ENCODE data around the gene PHTF1. TPM values are rescaled to one million over a fixed set of nuclear protein-coding genes. Genes with fewer than 3 reads are reported as not detected.

The PHTF1 gene
- polyA plus RNA-seq, 1 donor from 2014 or later, result 46.1 TPM

DNA sequence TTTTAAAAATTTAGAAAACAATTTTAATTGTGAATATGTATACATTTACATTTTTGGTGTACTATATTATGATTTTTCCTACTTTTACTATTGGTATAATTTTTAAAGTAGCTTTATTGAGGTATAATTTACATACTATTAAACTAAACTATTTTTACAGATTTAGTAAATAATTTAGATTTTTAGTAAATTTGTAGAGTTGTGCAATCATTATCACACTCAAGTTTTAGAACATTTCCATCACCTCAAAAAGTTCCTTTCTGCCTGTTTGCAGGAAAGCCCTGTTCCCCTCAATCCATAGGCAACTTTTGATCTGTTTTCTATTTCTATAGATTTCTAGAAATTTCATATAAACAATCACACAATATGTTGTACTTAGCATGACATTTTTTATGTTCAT lies 8.2 kb downstream of the PHTF1 start:
- H3K4me3 ChIP-seq (ENCODE audit: low read length), result no peak overlapping the region
- no peak for TF ChIP-seq TAF1 (IDR thresholded peaks at IDR 0.05; ENCODE audit: low read depth)
- no peak for TF ChIP-seq REST (IDR thresholded peaks at IDR 0.05; ENCODE audit: borderline replicate concordance)
- TF ChIP-seq POLR2AphosphoS5 (IDR thresholded peaks at IDR 0.05), result no peak
- TF ChIP-seq EZH2 (IDR thresholded peaks at IDR 0.05; ENCODE audit: borderline replicate concordance, insufficient read depth, low read length, poor library complexity, severe bottlenecking), result no peak
- TF ChIP-seq EP300 (conservative IDR thresholded peaks at IDR 0.05; ENCODE audit: poor library complexity, severe bottlenecking), result no peak
- no peak for TF ChIP-seq MXI1 (conservative IDR thresholded peaks at IDR 0.05; ENCODE audit: poor library complexity, severe bottlenecking)
- TF ChIP-seq, protein P1, sequence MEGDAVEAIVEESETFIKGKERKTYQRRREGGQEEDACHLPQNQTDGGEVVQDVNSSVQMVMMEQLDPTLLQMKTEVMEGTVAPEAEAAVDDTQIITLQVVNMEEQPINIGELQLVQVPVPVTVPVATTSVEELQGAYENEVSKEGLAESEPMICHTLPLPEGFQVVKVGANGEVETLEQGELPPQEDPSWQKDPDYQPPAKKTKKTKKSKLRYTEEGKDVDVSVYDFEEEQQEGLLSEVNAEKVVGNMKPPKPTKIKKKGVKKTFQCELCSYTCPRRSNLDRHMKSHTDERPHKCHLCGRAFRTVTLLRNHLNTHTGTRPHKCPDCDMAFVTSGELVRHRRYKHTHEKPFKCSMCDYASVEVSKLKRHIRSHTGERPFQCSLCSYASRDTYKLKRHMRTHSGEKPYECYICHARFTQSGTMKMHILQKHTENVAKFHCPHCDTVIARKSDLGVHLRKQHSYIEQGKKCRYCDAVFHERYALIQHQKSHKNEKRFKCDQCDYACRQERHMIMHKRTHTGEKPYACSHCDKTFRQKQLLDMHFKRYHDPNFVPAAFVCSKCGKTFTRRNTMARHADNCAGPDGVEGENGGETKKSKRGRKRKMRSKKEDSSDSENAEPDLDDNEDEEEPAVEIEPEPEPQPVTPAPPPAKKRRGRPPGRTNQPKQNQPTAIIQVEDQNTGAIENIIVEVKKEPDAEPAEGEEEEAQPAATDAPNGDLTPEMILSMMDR (IDR thresholded peaks at IDR 0.05; ENCODE audit: poor library complexity, severe bottlenecking), result no peak
- no peak for TF ChIP-seq RAD21 (conservative IDR thresholded peaks at IDR 0.05)
- no peak for TF ChIP-seq SMC3 (conservative IDR thresholded peaks at IDR 0.05; ENCODE audit: poor library complexity)
- no peaks in the 10 kb centered on the region for H3F3A ChIP-seq (ENCODE audit: insufficient read depth, low read length, poor library complexity, severe bottlenecking)
- H3K79me2 ChIP-seq (replicated peaks; ENCODE audit: insufficient read depth, low read length), result peaks cover 33% of the 10 kb centered on the region
- H3K9me2 ChIP-seq (ENCODE audit: insufficient read depth, low read length), result no peaks in the 10 kb centered on the region
- H3K9me3 ChIP-seq (ENCODE audit: low read length), result no peaks in the 10 kb centered on the region
- H3K9ac ChIP-seq (ENCODE audit: low read length), result no peak overlapping the region
- no peaks in the 10 kb centered on the region for H4K20me1 ChIP-seq (ENCODE audit: insufficient read depth)
- H3K36me3 ChIP-seq (ENCODE audit: insufficient read depth, low read length), result peaks cover 3% of the 10 kb centered on the region
- H3K27me3 ChIP-seq (ENCODE audit: insufficient read depth, low read depth, low read length), result no peaks in the 10 kb centered on the region
- no peak overlapping the region for H3K27ac ChIP-seq (ENCODE audit: low read length)
- no peak overlapping the region for H3K4me2 ChIP-seq (ENCODE audit: low read length)
- no peak overlapping the region for H2AFZ ChIP-seq (ENCODE audit: low read depth, low read length)

GRCh38 chr1:113749402-113749801 lies 9.9 kb downstream of the PHTF1 start:
- H3K9me3 ChIP-seq (ENCODE audit: low read length), result no peaks in the 10 kb centered on the region
- H3K4me3 ChIP-seq (ENCODE audit: low read length), result no peak overlapping the region
- H3K9me2 ChIP-seq (ENCODE audit: insufficient read depth, low read length), result no peaks in the 10 kb centered on the region
- H3F3A ChIP-seq (ENCODE audit: insufficient read depth, low read length, poor library complexity, severe bottlenecking), result no peaks in the 10 kb centered on the region
- no peak overlapping the region for H2AFZ ChIP-seq (ENCODE audit: low read depth, low read length)
- no peak overlapping the region for H3K4me2 ChIP-seq (ENCODE audit: low read length)
- H3K79me2 ChIP-seq (replicated peaks; ENCODE audit: insufficient read depth, low read length), result peaks cover 20% of the 10 kb centered on the region
- H3K27ac ChIP-seq (ENCODE audit: low read length), result no peak overlapping the region
- no peak overlapping the region for H3K9ac ChIP-seq (ENCODE audit: low read length)
- no peaks in the 10 kb centered on the region for H3K27me3 ChIP-seq (ENCODE audit: insufficient read depth, low read depth, low read length)
- no peaks in the 10 kb centered on the region for H4K20me1 ChIP-seq (ENCODE audit: insufficient read depth)
- TF ChIP-seq, protein P1 (IDR thresholded peaks at IDR 0.05; ENCODE audit: poor library complexity, severe bottlenecking), result no peak
- TF ChIP-seq EZH2 (IDR thresholded peaks at IDR 0.05; ENCODE audit: borderline replicate concordance, insufficient read depth, low read length, poor library complexity, severe bottlenecking) (no peak), MXI1 (conservative IDR thresholded peaks at IDR 0.05; ENCODE audit: poor library complexity, severe bottlenecking) (no peak), RAD21 (conservative IDR thresholded peaks at IDR 0.05) (no peak), TAF1 (IDR thresholded peaks at IDR 0.05; ENCODE audit: low read depth) (no peak), REST (IDR thresholded peaks at IDR 0.05; ENCODE audit: borderline replicate concordance) (no peak)
- H3K36me3 ChIP-seq (ENCODE audit: insufficient read depth, low read length), result peaks cover 3% of the 10 kb centered on the region

All from neural cell (in vitro differentiated cells).